Activated CD8-positive, alpha-beta memory T cell treated with anti-CD3 and anti-CD28 coated beads for 48 hours (primary cell): ENCODE results near the gene ARHGAP6.

ENCODE experiments used
- DNase-seq, 3 experiments: peaks; one replicate each; pipeline ENCODE4 v3.0.0-alpha.2; 2020; ENCODE audit warnings: low read depth in 2 of 3, low spot score in 2 of 3

The ARHGAP6 gene

GRCh38 chrX:11311706-11312105 lies 354.0 kb downstream of the ARHGAP6 start:
- DNase-seq: no peak

GRCh38 chrX:11309220-11309619 lies 356.5 kb downstream of the ARHGAP6 start:
- DNase-seq: no peak

- no peak for DNase-seq
Measured at GRCh38 chrX:11305641-11306040, 360.1 kb downstream of the ARHGAP6 start.

GRCh38 chrX:11304829-11305228 lies 360.9 kb downstream of the ARHGAP6 start:
- DNase-seq: no peak

- DNase-seq: no peak
Measured at GRCh38 chrX:11298600-11298999, 367.1 kb downstream of the ARHGAP6 start.

GRCh38 chrX:11296051-11296450 lies 369.7 kb downstream of the ARHGAP6 start:
- DNase-seq: no peak

GRCh38 chrX:11293113-11293512 lies 372.6 kb downstream of the ARHGAP6 start, which contains the start of gene AMELX:
Gene AMELX, plus strand, starts transcription at chrX:11293413. Its CDS starts 1,376 bp downstream, at chrX:11294789.
- DNase-seq: no peak

DNA sequence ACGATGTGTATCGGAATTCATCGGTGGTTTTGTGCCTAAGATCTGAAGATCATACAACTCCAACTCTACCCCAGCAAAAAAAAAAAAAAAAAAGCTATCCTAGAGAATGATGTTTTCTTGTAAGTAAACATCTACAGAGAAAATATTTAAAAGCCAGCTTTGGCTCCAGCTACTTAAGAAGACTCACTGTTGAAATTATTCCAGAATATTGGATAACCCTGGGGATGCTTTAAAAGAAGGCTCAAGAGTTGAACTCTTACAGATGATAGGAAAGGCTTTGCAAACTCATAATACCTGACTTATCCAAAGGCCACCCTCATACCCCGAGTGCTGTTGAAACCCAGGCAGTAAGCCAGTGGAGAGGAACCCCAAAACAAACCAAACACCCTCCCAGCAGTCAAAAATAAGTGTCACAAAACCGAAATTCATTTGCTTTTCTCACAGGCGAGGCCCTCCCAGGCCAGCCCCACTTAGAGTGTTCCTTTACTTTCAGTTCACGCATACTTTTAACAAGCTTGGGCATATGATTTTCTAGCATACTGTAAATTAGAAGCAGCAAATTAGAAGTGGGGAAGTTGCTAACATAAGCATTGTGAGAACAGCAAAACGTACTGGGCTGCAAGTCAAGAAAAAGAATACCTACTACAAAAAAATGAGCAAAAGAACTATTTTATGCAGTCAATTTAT lies 375.2 kb downstream of the ARHGAP6 start:
- DNase-seq: no peak

DNA sequence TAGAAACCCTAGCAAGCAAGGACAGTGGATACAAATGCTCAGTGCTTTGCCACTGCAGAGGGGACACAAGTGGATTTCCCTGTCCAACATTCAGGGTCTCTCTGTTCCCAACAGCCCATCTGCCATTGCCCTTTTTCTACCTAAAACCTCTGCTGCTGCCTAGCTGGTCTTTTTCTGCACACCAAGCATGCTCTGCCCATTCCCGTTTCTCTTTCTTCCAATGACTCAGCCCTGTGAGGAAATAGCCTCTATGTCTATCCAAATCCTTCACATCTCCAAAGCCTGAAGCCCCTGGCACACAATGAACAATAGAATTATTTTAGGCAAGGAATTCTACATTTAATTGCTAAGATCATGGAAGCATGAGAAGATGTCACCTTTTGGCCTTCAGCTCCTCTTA lies 378.2 kb downstream of the ARHGAP6 start:
- DNase-seq: no peak

GRCh38 chrX:11285651-11286050 lies 380.1 kb downstream of the ARHGAP6 start:
- DNase-seq: no peak

GRCh38 chrX:11282043-11282442 lies 383.7 kb downstream of the ARHGAP6 start:
- no peak for DNase-seq

- DNase-seq: no peak
Measured at GRCh38 chrX:11273544-11273943, 392.2 kb downstream of the ARHGAP6 start.

GRCh38 chrX:11272863-11273262 lies 392.9 kb downstream of the ARHGAP6 start:
- DNase-seq: no peak

GRCh38 chrX:11272290-11272689 lies 393.4 kb downstream of the ARHGAP6 start:
- DNase-seq: no peak

GRCh38 chrX:11269996-11270395 lies 395.7 kb downstream of the ARHGAP6 start:
- no peak for DNase-seq

GRCh38 chrX:11269006-11269405 lies 396.7 kb downstream of the ARHGAP6 start:
- DNase-seq: no peak

- no peak for DNase-seq
Measured at GRCh38 chrX:11267425-11267824, 398.3 kb downstream of the ARHGAP6 start.

DNA sequence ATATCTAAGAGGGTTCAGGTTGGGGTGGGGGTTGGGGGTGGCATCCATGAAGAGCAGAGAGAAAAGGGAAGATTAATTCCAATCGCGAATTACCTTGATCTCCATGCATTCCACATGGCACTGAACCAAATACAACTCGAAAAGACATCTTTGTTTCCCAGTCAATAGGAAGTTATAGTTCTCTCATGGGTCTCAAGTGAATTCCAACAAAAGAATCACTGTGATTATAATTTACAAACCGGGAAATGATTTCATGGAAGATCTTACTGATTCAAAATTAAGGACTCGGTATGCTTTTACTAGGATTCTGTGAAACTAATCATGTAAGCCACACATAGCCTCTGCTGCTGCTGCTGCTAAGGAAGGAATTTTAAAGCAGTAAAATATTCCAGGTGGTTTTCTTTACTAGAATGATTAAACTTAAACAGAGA lies 399.1 kb downstream of the ARHGAP6 start:
- DNase-seq: no peak

DNA sequence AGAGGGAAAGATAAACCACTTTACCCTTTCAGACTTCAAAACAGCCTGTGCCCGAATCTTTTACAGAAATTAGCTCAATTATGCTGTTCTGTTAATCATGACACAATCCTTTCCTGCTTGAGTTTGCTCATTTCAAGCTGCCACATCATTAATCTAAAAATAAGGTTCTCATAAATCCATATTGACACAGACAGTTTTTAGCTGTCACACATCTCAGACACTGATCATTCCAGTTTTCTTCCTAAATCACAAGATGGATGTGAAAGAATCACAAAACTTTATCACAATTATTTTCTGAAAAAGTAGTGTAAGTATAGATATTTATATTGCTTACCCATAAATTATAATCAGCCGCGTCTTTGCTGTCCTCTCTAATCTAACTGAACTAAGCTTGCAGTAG lies 400.4 kb downstream of the ARHGAP6 start:
- no peak for DNase-seq

DNA sequence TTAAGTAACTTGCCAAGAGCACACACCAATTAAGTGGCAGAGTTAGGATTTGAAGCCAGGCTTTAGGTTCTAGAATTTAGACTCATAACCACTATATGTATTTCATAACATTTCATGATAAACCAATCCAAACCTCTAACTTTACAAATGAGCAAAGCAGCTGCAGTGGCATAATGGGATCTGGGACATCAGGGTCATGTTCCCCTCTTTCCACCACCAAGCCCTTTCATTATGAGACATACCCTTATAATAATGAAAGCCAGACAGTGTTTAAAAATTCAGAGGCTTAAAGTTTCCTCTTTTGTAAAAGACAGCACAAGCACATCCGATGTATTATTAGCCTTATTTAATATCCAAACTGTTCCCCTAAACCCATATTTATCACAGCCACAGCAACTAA lies 400.8 kb downstream of the ARHGAP6 start:
- DNase-seq: no peak

DNA sequence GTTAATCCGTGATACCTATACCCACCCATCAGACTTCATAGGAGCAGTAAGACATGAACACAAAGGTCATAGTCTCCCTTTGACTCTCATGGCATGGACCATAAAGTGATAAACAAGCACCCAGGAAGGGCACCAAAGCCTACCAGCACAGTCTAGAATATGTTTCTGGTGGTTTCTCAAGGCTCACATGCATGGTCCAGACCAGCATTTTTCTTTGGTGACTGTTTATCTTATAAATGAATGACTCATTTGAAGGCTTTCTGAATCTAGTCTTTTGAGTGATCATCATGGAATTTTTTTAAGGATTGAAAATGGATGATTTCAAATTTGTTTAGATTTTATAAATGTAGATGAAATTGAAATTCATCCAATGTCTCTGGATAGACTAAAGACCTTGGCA lies 404.5 kb downstream of the ARHGAP6 start:
- no peak for DNase-seq

- DNase-seq: no peak
Measured at GRCh38 chrX:11259437-11259836, 406.3 kb downstream of the ARHGAP6 start.

DNA sequence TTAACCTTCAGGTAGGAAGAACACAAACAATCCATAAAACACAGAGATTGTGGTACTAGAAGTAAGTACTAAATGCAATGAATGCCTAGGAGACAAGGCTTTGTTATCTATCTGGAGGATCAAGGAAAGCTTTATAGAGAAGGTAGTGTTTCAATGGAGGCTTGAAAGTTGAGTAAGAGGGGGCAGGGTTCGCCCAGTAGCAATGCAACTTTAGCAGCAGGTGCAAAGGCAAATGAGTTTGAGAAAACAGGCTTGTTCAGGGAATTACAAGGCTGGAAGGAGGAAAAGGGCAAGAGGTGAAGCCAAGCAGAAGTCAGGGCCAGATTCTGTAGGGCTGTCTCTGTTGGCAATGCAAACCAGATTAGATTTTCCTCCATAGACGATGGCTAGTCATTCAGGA lies 408.0 kb downstream of the ARHGAP6 start:
- DNase-seq: no peak
